HEK293T (cell line): ENCODE results near the gene ZNF805.

Source experiments
- CTCF ChIA-PET: fragments of 350-600 bp; formaldehyde crosslinking; extraction: SDS; loops from one replicate; lab custom pipeline; 2021; ENCODE audit warnings: antibody characterized with exemption, inconsistent platforms; lab: Yijun Ruan, JAX
- POLR2A ChIA-PET: fragments of 350-600 bp; formaldehyde crosslinking; extraction: SDS; loops from one replicate; lab custom pipeline; 2020; ENCODE audit warnings: antibody characterized with exemption, inconsistent platforms; lab: Yijun Ruan, JAX
- DNase-seq: peaks from one replicate; pipeline ENCODE4 v3.0.0; 2012; ENCODE audit warnings: mixed read lengths; ENCODE audit errors: extremely low spot score
- ARNT ChIP-seq: fragments of 450-650 bp; IDR thresholded peaks from 2 replicates; pipeline ENCODE4 v1.6.1; 2017; ENCODE audit warnings: mild to moderate bottlenecking
- BHLHE40 ChIP-seq: fragments of 450-650 bp; IDR thresholded peaks from 2 replicates; pipeline ENCODE4 v1.6.1; 2016; ENCODE audit warnings: mild to moderate bottlenecking, moderate library complexity, borderline replicate concordance
- CTBP1 ChIP-seq: fragments of 450-650 bp; IDR thresholded peaks from 2 replicates; pipeline ENCODE4 v1.6.1; 2016; ENCODE audit warnings: borderline replicate concordance
- ELF4 ChIP-seq: fragments of 450-650 bp; IDR thresholded peaks from 2 replicates; pipeline ENCODE4 v1.6.1; 2017; ENCODE audit warnings: antibody characterized with exemption
- FOXA1 ChIP-seq: fragments of 450-650 bp; IDR thresholded peaks from 2 replicates; pipeline ENCODE4 v1.6.1; 2016; ENCODE audit warnings: mild to moderate bottlenecking
- FOXK2 ChIP-seq: fragments of 450-650 bp; IDR thresholded peaks from 2 replicates; pipeline ENCODE4 v1.6.1; 2016; ENCODE audit warnings: mild to moderate bottlenecking
- FOXM1 ChIP-seq: fragments of 450-650 bp; IDR thresholded peaks from 2 replicates; pipeline ENCODE4 v1.6.1; 2017; ENCODE audit warnings: mild to moderate bottlenecking, borderline replicate concordance
- HDGF ChIP-seq: fragments of 450-650 bp; IDR thresholded peaks from 2 replicates; pipeline ENCODE4 v1.6.1; 2017; ENCODE audit warnings: antibody characterized with exemption, borderline replicate concordance
- L3MBTL2 ChIP-seq: fragments of 450-650 bp; conservative IDR thresholded peaks from 2 replicates; pipeline ENCODE4 v1.6.1; 2016; ENCODE audit warnings: mild to moderate bottlenecking
- LEF1 ChIP-seq: fragments of 450-650 bp; IDR thresholded peaks from 2 replicates; pipeline ENCODE4 v1.6.1; 2017; ENCODE audit warnings: mild to moderate bottlenecking, borderline replicate concordance
- NFRKB ChIP-seq: fragments of 450-650 bp; IDR thresholded peaks from 2 replicates; pipeline ENCODE4 v1.6.1; 2016; ENCODE audit warnings: mild to moderate bottlenecking, moderate library complexity
- PKNOX1 ChIP-seq: fragments of 450-650 bp; IDR thresholded peaks from 2 replicates; pipeline ENCODE4 v1.6.1; 2016
- SP1 ChIP-seq: fragments of 450-650 bp; IDR thresholded peaks from 2 replicates; pipeline ENCODE4 v1.6.1; 2017
- SUZ12 ChIP-seq: fragments of 450-650 bp; IDR thresholded peaks from 2 replicates; pipeline ENCODE4 v1.6.1; 2016; ENCODE audit warnings: mild to moderate bottlenecking
- TARDBP ChIP-seq: fragments of 450-650 bp; IDR thresholded peaks from 2 replicates; pipeline ENCODE4 v1.6.1; 2016
- ZNF384 ChIP-seq: fragments of 450-650 bp; IDR thresholded peaks from 2 replicates; pipeline ENCODE4 v1.6.1; 2016

The ZNF805 gene

GRCh38 chr19:57262044-57262443, 21.6 kb downstream of the ZNF805 start:
- no peak for DNase-seq
- TF ChIP-seq FOXK2 = no peak
- TF ChIP-seq ELF4 = no peak
- no peak for TF ChIP-seq PKNOX1
- TF ChIP-seq SP1 = no peak
- TF ChIP-seq CTBP1 = no peak
- TF ChIP-seq FOXM1 = no peak
- no peak for TF ChIP-seq LEF1
- TF ChIP-seq BHLHE40 = no peak
- TF ChIP-seq ARNT = no peak
- TF ChIP-seq L3MBTL2 = no peak
- no peak for TF ChIP-seq HDGF
- TF ChIP-seq FOXA1 = no peak
- TF ChIP-seq NFRKB = no peak
- no peak for TF ChIP-seq TARDBP
- CTCF ChIA-PET = no interaction called here
- POLR2A ChIA-PET = no interaction called here

DNA sequence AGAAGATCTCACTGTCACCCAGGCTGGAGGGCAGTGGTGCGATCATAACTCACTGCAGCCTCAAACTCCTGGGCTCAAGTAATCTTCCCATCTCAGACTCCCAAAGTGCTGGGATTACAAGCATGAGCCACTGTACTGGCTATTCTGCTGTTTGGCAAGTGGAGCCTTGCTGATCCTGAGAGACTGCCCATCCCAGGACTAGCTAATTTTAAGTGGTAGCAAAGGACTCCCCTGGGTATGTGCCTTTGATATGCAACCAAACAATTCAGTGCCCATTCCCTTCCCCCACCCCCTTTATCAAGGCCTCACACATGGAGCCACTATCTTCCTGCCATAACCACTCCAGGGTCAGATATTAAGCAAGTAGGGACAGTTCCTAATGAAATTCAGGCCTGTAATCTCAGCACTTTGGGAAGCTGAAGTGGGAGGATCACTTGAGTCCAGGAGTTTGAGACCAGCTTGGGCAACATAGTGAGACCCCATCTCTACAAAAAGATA, 22.9 kb downstream of the ZNF805 start:
- DNase-seq = no peak
- CTCF ChIA-PET = no interaction called here
- no peak for TF ChIP-seq NFRKB
- no peak for TF ChIP-seq BHLHE40
- no peak for TF ChIP-seq LEF1
- TF ChIP-seq L3MBTL2 = no peak
- no peak for TF ChIP-seq CTBP1
- TF ChIP-seq TARDBP = no peak
- no peak for TF ChIP-seq FOXK2
- no peak for TF ChIP-seq ZNF384
- TF ChIP-seq ELF4 = no peak
- no peak for TF ChIP-seq FOXA1
- TF ChIP-seq HDGF = no peak
- TF ChIP-seq FOXM1 = no peak
- no peak for TF ChIP-seq ARNT
- TF ChIP-seq PKNOX1 = no peak
- TF ChIP-seq SUZ12 = no peak
- no peak for TF ChIP-seq SP1
- POLR2A ChIA-PET = no interaction called here

DNA sequence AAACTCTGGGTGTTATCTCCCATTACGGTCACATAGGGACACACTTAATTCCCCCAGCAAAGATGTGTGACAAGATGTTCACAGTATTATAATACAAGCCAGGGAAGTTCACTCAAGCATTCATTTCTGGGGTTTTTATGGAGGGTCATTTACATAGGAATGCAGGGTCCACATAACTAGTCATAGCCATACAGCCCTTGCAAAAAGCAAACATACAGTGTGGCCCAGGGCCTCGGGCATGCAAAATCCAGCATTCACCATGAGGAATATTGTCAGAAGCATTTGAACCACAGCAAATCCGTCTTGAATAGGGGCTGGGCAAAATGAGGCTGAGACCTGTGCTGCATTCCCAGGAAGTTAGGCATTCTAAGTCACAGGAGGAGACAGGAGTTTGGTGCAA, 26.9 kb downstream of the ZNF805 start:
- ChIA-PET CTCF (no interaction called here), POLR2A (no interaction called here)
- no peak for DNase-seq
- TF ChIP-seq L3MBTL2 (no peak), PKNOX1 (no peak), NFRKB (no peak), SUZ12 (no peak), CTBP1 (no peak), FOXK2 (no peak)

DNA sequence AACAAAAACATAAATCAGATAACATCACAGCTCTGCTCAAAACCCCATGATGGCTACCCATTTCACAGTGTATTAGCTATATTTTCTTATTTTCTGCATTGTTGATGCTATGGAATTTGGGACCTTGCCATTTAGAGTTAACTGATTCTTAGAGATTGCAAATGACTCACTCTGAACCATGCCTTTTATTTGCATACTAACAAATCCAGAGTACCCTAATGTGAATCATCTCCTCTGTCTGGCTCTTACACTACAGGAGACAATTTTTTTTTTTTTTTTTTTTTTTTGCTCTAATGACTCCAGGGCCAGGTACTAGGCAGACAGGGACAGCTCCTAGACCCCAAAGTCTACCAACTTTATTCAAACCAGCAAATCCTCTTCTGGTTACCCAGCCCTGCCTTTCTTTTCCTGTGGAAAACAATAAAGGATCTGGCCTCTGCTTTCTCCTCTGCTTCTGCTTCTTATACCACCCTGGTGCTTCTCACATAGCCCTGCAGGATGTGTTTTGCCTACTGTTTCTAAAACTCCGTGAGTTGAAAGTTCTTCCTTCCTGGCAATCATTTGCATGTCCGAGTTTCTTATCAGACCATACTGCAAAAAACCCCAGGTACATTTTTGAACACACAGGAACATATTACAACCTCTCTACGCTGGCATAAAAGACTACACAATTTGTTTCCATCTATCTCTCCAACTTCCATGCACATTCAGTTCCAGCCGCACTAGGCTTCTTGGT, 29.3 kb downstream of the ZNF805 start:
- no peak for DNase-seq
- ChIA-PET CTCF (no interaction called here), POLR2A (no interaction called here)
- no peak for TF ChIP-seq SUZ12
- TF ChIP-seq CTBP1 = no peak
- TF ChIP-seq LEF1 = no peak
- TF ChIP-seq PKNOX1 = no peak
- TF ChIP-seq TARDBP = no peak
- TF ChIP-seq FOXA1 = no peak
- TF ChIP-seq FOXK2 = no peak
- TF ChIP-seq BHLHE40 = no peak
- TF ChIP-seq NFRKB = no peak
- no peak for TF ChIP-seq SP1
- TF ChIP-seq ZNF384 = no peak
- no peak for TF ChIP-seq HDGF
- TF ChIP-seq ELF4 = no peak
- no peak for TF ChIP-seq ARNT
- TF ChIP-seq L3MBTL2 = no peak
- TF ChIP-seq FOXM1 = no peak

DNA sequence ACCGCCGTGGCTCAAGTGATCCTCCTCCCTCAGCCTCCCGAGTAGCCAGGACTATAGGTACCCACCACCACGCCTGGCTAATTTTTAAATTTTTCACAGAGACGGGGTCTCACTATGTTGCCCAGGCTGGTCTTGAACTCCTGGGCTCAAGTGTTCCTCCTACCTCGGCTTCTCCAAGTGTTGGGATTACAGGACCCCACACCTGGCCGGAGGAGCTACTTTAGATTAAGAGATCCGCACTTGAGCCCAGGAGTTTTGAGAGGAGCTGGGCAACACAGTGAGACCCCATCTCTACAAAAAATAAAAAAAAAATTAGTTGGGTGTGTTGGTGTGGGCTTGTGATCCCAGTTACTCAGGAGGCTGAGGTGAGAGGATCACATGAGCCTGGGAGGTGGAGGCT, 30.8 kb downstream of the ZNF805 start:
- no peak for DNase-seq
- POLR2A ChIA-PET = no interaction called here
- CTCF ChIA-PET = no interaction called here
- TF ChIP-seq ZNF384 = no peak
- TF ChIP-seq CTBP1 = no peak
- no peak for TF ChIP-seq HDGF
- no peak for TF ChIP-seq BHLHE40
- TF ChIP-seq SUZ12 = no peak
- no peak for TF ChIP-seq FOXA1
- no peak for TF ChIP-seq SP1
- no peak for TF ChIP-seq FOXM1
- no peak for TF ChIP-seq FOXK2
- no peak for TF ChIP-seq ELF4
- no peak for TF ChIP-seq LEF1
- TF ChIP-seq PKNOX1 = no peak
- no peak for TF ChIP-seq L3MBTL2
- TF ChIP-seq NFRKB = no peak
- no peak for TF ChIP-seq ARNT
- TF ChIP-seq TARDBP = no peak
